Upper lobe of right lung (tissue), 1 donor: Measurements from ENCODE around the gene TDRD1. TPM values are rescaled to one million over a fixed set of nuclear protein-coding genes. Genes with fewer than 3 reads are reported as not detected.

Experiments
- ATAC-seq: fragments of 200-7000 bp; cut with Tn5 transposase; one replicate; pipeline ENCODE4 v1.9.1; 2020; ENCODE audit warnings: mild to moderate bottlenecking, moderate library complexity
- DNase-seq: peaks from one replicate; pipeline ENCODE4 v3.0.0-alpha.2; 2020
- H3K27ac ChIP-seq: fragments of 200-600 bp; one replicate; pipeline ENCODE4 v1.8.0; 2022
- H3K27me3 ChIP-seq: fragments of 200-600 bp; one replicate; pipeline ENCODE4 v1.8.0; 2022; ENCODE audit warnings: mild to moderate bottlenecking
- H3K36me3 ChIP-seq: fragments of 200-600 bp; one replicate; pipeline ENCODE4 v1.8.0; 2022
- H3K4me1 ChIP-seq: fragments of 200-600 bp; one replicate; pipeline ENCODE4 v1.8.0; 2022
- H3K4me3 ChIP-seq: fragments of 200-600 bp; one replicate; pipeline ENCODE4 v1.8.0; 2022; ENCODE audit warnings: mild to moderate bottlenecking
- H3K9me3 ChIP-seq: fragments of 200-600 bp; one replicate; pipeline ENCODE4 v1.8.0; 2022
- CTCF ChIP-seq: fragments of 200-600 bp; IDR thresholded peaks from one replicate; pipeline ENCODE4 v1.8.0; 2022; ENCODE audit warnings: antibody characterized with exemption
- intact Hi-C: fragments of 100-400 bp; cut with DNase I; formaldehyde crosslinking; loops from one replicate; pipeline ENCODE4 v1.11.0; 2022
- total RNA-seq: library from RNA; stranded (reverse); fragmentation: NEBNext Ultra II Directional; extraction: Animal tissue kit (Norgen Biotek cat#: 25700); gene quantifications from one replicate; pipeline ENCODE4 v1.2.1, GENCODE V29; 2021
- donor health status: DM: no; HTN: yes; CAD: no; lungs with severe emphysema.

The TDRD1 gene
- total RNA-seq, 1 donor from 2014 or later = 0.14 TPM

DNA sequence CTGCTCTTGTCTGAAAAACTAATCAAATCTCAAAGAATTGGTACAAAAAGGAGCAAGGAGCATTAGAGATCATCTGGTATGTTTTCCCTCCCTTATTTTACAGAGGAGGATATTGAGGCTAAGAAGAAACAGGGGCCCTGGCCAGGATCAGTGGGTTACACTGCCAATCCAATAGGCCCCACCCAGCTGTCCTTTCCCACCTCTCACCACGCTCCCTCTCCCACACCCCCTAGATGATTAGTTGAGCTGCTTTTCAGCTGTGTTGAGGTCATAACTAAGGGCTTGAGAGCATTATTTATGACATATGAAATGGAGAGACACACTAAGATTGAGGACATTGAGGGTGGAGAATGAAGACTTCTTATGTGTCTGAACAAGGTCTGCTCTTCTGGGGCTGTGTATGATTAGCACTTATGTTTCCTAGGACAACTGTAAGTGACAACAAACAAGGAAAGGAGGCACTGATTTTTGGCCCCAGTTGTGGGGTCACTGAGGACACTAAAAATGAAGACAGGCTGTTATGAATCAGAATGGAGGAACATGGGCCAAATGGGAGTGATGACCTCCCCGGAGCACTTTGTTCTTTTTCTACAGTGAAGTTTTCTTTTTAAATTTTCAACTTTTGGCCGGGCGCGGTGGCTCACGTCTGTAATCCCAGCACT lies 86.4 kb downstream of the TDRD1 start:
- Histone ChIP-seq H3K36me3 (no peaks in the 10 kb centered on the region), H3K4me3 (no peak overlapping the region), H3K27ac (no peak overlapping the region), H3K27me3 (no peaks in the 10 kb centered on the region), H3K4me1 (peaks cover 24% of the 10 kb centered on the region), H3K9me3 (no peaks in the 10 kb centered on the region)
- intact Hi-C loops = no loop called here
- ATAC-seq (peak; percentile 31), DNase-seq (no peak)
- no peak for TF ChIP-seq CTCF

DNA sequence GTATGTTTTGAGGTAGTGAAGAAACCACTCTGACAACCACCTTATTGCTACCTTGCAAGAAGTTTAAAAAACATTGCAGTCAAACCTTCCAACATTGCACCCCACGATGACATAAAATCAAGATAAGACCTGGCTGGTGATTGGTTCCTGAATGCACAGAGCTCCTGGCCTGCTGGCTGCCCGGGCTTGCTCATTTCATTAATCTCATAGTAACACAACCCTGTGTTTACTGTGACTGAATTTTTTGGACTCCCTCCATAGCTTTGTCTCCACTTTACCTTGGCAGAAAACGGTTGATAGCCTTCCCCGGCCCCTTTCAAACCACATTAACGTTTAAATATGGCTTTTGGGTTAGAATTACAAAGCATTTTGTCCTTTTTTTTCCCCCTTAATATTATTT lies 87.4 kb downstream of the TDRD1 start:
- ATAC-seq = peak; percentile 86
- H3K9me3 ChIP-seq = no peaks in the 10 kb centered on the region
- no peak overlapping the region for H3K27ac ChIP-seq
- no peak for TF ChIP-seq CTCF
- peaks cover 17% of the 10 kb centered on the region for H3K4me1 ChIP-seq
- H3K36me3 ChIP-seq = no peaks in the 10 kb centered on the region
- DNase-seq = no peak
- intact Hi-C loops = no loop called here
- H3K27me3 ChIP-seq = no peaks in the 10 kb centered on the region
- no peak overlapping the region for H3K4me3 ChIP-seq

DNA sequence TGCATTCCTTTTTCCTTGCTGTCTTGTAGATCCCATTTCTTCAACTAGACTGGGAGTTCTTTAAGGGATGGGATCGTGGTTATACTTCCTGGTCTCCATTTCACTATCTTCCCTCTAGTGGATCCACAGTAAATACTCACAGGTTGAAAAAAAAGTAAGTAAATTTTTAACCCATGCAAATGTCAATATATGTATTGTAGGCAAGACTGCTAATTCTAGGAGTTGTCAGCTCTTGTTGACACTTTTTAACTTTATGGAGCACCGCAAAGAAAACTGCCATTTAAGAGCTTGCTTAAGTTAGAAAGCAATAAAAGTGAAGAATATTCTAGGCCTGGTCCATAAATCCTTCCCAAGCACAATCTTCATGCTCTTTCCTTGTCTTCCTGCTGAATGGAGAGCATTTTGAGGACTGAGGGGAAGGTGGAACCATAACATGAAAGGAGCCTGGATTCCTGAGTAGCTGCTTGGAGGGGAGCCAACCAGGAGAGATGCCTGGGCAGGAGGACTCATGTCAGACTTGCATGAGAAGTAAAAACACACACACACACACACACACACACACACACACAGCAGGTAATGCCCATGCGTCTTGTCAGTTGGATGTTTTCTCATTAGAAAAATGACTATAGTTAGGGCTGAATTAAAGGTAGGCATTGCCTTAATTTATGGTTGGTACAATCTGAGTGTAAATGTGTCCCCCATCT lies 92.1 kb downstream of the TDRD1 start:
- no peak overlapping the region for H3K4me3 ChIP-seq
- H3K9me3 ChIP-seq = no peaks in the 10 kb centered on the region
- DNase-seq (peak; percentile 38), ATAC-seq (peak; percentile 28)
- intact Hi-C loops = no loop called here
- no peak overlapping the region for H3K27ac ChIP-seq
- TF ChIP-seq CTCF = no peak
- H3K36me3 ChIP-seq = no peaks in the 10 kb centered on the region
- H3K4me1 ChIP-seq = peaks cover 8% of the 10 kb centered on the region
- H3K27me3 ChIP-seq = no peaks in the 10 kb centered on the region

GRCh38 chr10:114271779-114272167 lies 92.6 kb downstream of the TDRD1 start:
- H3K36me3 ChIP-seq = no peaks in the 10 kb centered on the region
- no peaks in the 10 kb centered on the region for H3K27me3 ChIP-seq
- DNase-seq = no peak
- intact Hi-C loops = no loop called here
- no peak overlapping the region for H3K27ac ChIP-seq
- H3K4me1 ChIP-seq = peaks cover 3% of the 10 kb centered on the region
- ATAC-seq = peak; percentile 55
- no peak overlapping the region for H3K4me3 ChIP-seq
- no peaks in the 10 kb centered on the region for H3K9me3 ChIP-seq
- no peak for TF ChIP-seq CTCF

GRCh38 chr10:114272696-114273095 lies 93.5 kb downstream of the TDRD1 start:
- peak; percentile 15 for DNase-seq
- intact Hi-C loops = no loop called here

More at GRCh38 chr10:114272696-114273095, 93.5 kb downstream of the TDRD1 start:
- ATAC-seq = no peak
- no peaks in the 10 kb centered on the region for H3K36me3 ChIP-seq
- H3K27ac ChIP-seq = no peak overlapping the region
- H3K4me1 ChIP-seq = peaks cover 3% of the 10 kb centered on the region
- no peak for TF ChIP-seq CTCF
- no peak overlapping the region for H3K4me3 ChIP-seq
- H3K9me3 ChIP-seq = no peaks in the 10 kb centered on the region
- H3K27me3 ChIP-seq = no peaks in the 10 kb centered on the region
